ENCODE results near the gene STK36. TPM values are rescaled to one million over a fixed set of nuclear protein-coding genes. Genes with fewer than 3 reads are reported as not detected.
"Not testable (repeated sequence)": the region's sequence is repeated elsewhere in the genome, so short reads cannot be mapped to it uniquely, and the experiment has no call there.

The STK36 gene
- total RNA-seq, 1 donor from 2014 or later, result 5.2 TPM

DNA sequence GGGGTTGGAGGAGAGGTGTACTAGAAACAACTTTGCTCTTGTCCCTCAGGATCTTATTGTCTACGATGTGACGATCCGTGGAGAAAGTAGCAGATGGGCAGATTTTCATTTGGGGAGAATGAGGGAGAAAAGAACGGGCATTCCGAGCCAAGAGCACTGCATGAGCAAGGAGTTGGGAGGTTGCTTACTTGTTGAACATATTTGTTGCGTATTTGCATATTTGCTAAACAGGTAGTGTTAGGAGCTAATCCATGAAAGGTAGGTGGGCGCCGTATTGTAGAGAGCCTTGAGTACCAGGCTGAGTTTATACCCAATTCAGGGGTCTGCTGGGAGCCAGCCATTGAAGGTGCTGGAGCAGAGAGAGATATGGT is 11.9 kb upstream of the STK36 start:
- Histone ChIP-seq H3K9me3 (ENCODE audit: control insufficient read depth in 3 of 3, low read length in 3 of 3) (no peaks in the 10 kb centered on the region), H3K27ac (ENCODE audit: low read depth, low read length) (peak overlapping the region; percentile 81), H3K36me3 (ENCODE audit: control insufficient read depth in 3 of 3, insufficient read depth in 3 of 3, low read length in 3 of 3) (peaks cover 41 to 48% (median 43%) of the 10 kb centered on the region in 3 donors), H3K9ac (ENCODE audit: low read depth in 1 of 3, low read length in 3 of 3) (peak overlapping the region; percentile 87 to 92 (median 91)), H3K4me1 (ENCODE audit: control insufficient read depth in 3 of 3, insufficient read depth in 3 of 3, low read length in 3 of 3) (peaks cover 31 to 51% (median 41%) of the 10 kb centered on the region in 3 donors), H3K4me3 (ENCODE audit: low read length in 3 of 3) (peak overlapping the region; percentile 90 to 93 (median 92)), H3K27me3 (ENCODE audit: control insufficient read depth in 3 of 3, insufficient read depth in 3 of 3, low read length in 3 of 3) (no peaks in the 10 kb centered on the region)

DNA sequence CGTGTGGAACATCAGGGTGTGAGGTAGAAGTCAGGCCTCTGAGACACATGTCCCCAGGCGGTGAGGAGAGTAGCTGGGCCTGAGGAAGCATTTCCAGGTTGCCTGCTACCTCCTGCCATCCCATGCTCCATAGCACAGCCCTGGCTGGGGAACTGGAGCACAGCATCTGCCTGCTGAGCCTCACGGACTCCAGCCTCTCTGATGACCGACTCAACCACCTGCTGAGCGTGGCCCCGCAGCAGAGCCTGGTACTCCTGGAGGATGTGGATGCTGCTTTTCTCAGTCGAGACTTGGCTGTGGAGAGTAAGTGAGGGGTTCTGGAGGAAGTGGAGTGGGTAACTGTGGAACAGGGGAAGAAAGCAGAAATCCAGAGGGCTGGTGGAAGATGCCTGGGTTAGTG is 9.5 kb upstream of the STK36 start:
- H3K9ac ChIP-seq (ENCODE audit: low read depth in 1 of 3, low read length in 3 of 3), result no peak overlapping the region
- H3K4me1 ChIP-seq (ENCODE audit: control insufficient read depth in 3 of 3, insufficient read depth in 3 of 3, low read length in 3 of 3), result peaks cover 20 to 30% (median 20%) of the 10 kb centered on the region in 3 donors
- no peak overlapping the region for H3K4me3 ChIP-seq (ENCODE audit: low read length in 3 of 3)
- H3K36me3 ChIP-seq (ENCODE audit: control insufficient read depth in 3 of 3, insufficient read depth in 3 of 3, low read length in 3 of 3), result peaks cover 50 to 59% (median 54%) of the 10 kb centered on the region in 3 donors
- H3K27me3 ChIP-seq (ENCODE audit: control insufficient read depth in 3 of 3, insufficient read depth in 3 of 3, low read length in 3 of 3), result no peaks in the 10 kb centered on the region
- no peaks in the 10 kb centered on the region for H3K9me3 ChIP-seq (ENCODE audit: control insufficient read depth in 3 of 3, low read length in 3 of 3)
- no peak overlapping the region for H3K27ac ChIP-seq (ENCODE audit: low read depth, low read length)

GRCh38 chr2:218662827-218663226 is 9.1 kb upstream of the STK36 start:
- Histone ChIP-seq H3K4me3 (ENCODE audit: low read length in 3 of 3) (no peak overlapping the region), H3K27ac (ENCODE audit: low read depth, low read length) (no peak overlapping the region), H3K4me1 (ENCODE audit: control insufficient read depth in 3 of 3, insufficient read depth in 3 of 3, low read length in 3 of 3) (peaks cover 17 to 25% (median 20%) of the 10 kb centered on the region in 3 donors), H3K36me3 (ENCODE audit: control insufficient read depth in 3 of 3, insufficient read depth in 3 of 3, low read length in 3 of 3) (peaks cover 54 to 64% (median 58%) of the 10 kb centered on the region in 3 donors), H3K9ac (ENCODE audit: low read depth in 1 of 3, low read length in 3 of 3) (no peak overlapping the region), H3K27me3 (ENCODE audit: control insufficient read depth in 3 of 3, insufficient read depth in 3 of 3, low read length in 3 of 3) (no peaks in the 10 kb centered on the region), H3K9me3 (ENCODE audit: control insufficient read depth in 3 of 3, low read length in 3 of 3) (no peaks in the 10 kb centered on the region)

GRCh38 chr2:218663901-218664300 is 8.0 kb upstream of the STK36 start:
- Histone ChIP-seq H3K27ac (ENCODE audit: low read depth, low read length) (no peak overlapping the region), H3K36me3 (ENCODE audit: control insufficient read depth in 3 of 3, insufficient read depth in 3 of 3, low read length in 3 of 3) (peaks cover 56 to 68% (median 63%) of the 10 kb centered on the region in 3 donors), H3K4me3 (ENCODE audit: low read length in 3 of 3) (no peak overlapping the region), H3K4me1 (ENCODE audit: control insufficient read depth in 3 of 3, insufficient read depth in 3 of 3, low read length in 3 of 3) (peaks cover 10 to 18% (median 11%) of the 10 kb centered on the region in 3 donors), H3K27me3 (ENCODE audit: control insufficient read depth in 3 of 3, insufficient read depth in 3 of 3, low read length in 3 of 3) (no peaks in the 10 kb centered on the region), H3K9me3 (ENCODE audit: control insufficient read depth in 3 of 3, low read length in 3 of 3) (no peaks in the 10 kb centered on the region), H3K9ac (ENCODE audit: low read depth in 1 of 3, low read length in 3 of 3) (no peak overlapping the region)

DNA sequence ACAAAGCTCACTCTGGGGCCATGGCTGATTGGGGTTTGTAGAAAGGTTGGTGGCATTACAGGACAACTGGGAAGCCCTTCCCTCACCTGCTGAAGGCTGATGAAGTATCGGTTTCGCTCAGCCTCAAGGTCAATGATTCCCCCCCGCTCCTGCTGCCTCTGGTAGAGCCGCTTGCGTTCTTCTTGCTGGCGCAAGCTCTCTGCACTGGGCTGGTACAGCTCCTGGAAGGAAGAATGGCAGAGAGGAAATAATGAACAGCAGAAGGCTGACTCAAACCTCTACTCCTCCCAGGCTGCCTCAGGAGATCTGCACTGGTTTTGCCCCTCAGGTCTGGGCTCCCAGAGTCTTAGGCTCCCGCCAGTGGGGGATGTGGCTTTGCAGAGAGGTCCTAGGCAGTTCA is 7.2 kb upstream of the STK36 start:
- no peaks in the 10 kb centered on the region for H3K9me3 ChIP-seq (ENCODE audit: control insufficient read depth in 3 of 3, low read length in 3 of 3)
- peaks cover 7 to 14% (median 11%) of the 10 kb centered on the region in 3 donors for H3K4me1 ChIP-seq (ENCODE audit: control insufficient read depth in 3 of 3, insufficient read depth in 3 of 3, low read length in 3 of 3)
- H3K4me3 ChIP-seq (ENCODE audit: low read length in 3 of 3), result no peak overlapping the region
- no peak overlapping the region for H3K9ac ChIP-seq (ENCODE audit: low read depth in 1 of 3, low read length in 3 of 3)
- H3K27me3 ChIP-seq (ENCODE audit: control insufficient read depth in 3 of 3, insufficient read depth in 3 of 3, low read length in 3 of 3), result no peaks in the 10 kb centered on the region
- H3K36me3 ChIP-seq (ENCODE audit: control insufficient read depth in 3 of 3, insufficient read depth in 3 of 3, low read length in 3 of 3), result peaks cover 55 to 68% (median 63%) of the 10 kb centered on the region in 3 donors
- H3K27ac ChIP-seq (ENCODE audit: low read depth, low read length), result no peak overlapping the region

GRCh38 chr2:218671097-218671653 is 711 bp upstream of the STK36 start:
- Histone ChIP-seq H3K27ac (ENCODE audit: low read depth, low read length) (peak overlapping the region; percentile 82), H3K9ac (ENCODE audit: low read depth in 1 of 3, low read length in 3 of 3) (peak overlapping the region; percentile 88 to 91 (median 89)), H3K4me1 (ENCODE audit: control insufficient read depth in 3 of 3, insufficient read depth in 3 of 3, low read length in 3 of 3) (peaks cover 16 to 22% (median 16%) of the 10 kb centered on the region in 3 donors), H3K36me3 (ENCODE audit: control insufficient read depth in 3 of 3, insufficient read depth in 3 of 3, low read length in 3 of 3) (peaks cover 14 to 27% (median 23%) of the 10 kb centered on the region in 3 donors), H3K27me3 (ENCODE audit: control insufficient read depth in 3 of 3, insufficient read depth in 3 of 3, low read length in 3 of 3) (no peaks in the 10 kb centered on the region), H3K9me3 (ENCODE audit: control insufficient read depth in 3 of 3, low read length in 3 of 3) (no peaks in the 10 kb centered on the region), H3K4me3 (ENCODE audit: low read length in 3 of 3) (peak overlapping the region; percentile 95 to 97 (median 96))

DNA sequence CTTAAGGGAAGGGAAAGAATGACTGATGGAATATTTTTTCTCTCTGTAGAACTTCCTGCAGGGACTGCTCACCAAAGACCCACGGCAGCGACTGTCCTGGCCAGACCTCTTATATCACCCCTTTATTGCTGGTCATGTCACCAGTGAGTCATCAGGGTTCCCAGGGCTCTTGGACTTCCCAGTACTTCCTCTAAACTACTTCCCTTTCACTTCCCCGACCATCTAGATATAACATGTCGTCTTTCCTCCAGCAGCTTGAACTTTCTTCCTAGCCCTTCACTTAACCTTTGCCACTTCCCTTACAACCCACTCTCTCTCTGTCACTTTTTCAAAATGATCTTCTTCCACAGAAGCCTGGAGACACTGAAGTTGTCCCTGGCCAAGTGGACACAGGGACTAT is 7.2 kb downstream of the STK36 start:
- no peak overlapping the region for H3K9ac ChIP-seq (ENCODE audit: low read depth in 1 of 3, low read length in 3 of 3)
- H3K4me3 ChIP-seq (ENCODE audit: low read length in 3 of 3), result no peak overlapping the region
- H3K4me1 ChIP-seq (ENCODE audit: control insufficient read depth in 3 of 3, insufficient read depth in 3 of 3, low read length in 3 of 3), result no peaks in the 10 kb centered on the region
- H3K27me3 ChIP-seq (ENCODE audit: control insufficient read depth in 3 of 3, insufficient read depth in 3 of 3, low read length in 3 of 3), result no peaks in the 10 kb centered on the region
- H3K36me3 ChIP-seq (ENCODE audit: control insufficient read depth in 3 of 3, insufficient read depth in 3 of 3, low read length in 3 of 3), result peaks cover 11 to 26% (median 16%) of the 10 kb centered on the region in 3 donors
- no peaks in the 10 kb centered on the region for H3K9me3 ChIP-seq (ENCODE audit: control insufficient read depth in 3 of 3, low read length in 3 of 3)
- H3K27ac ChIP-seq (ENCODE audit: low read depth, low read length), result no peak overlapping the region

GRCh38 chr2:218680061-218680460 is 8.2 kb downstream of the STK36 start:
- peaks cover 14 to 29% (median 19%) of the 10 kb centered on the region in 3 donors for H3K36me3 ChIP-seq (ENCODE audit: control insufficient read depth in 3 of 3, insufficient read depth in 3 of 3, low read length in 3 of 3)
- H3K27me3 ChIP-seq (ENCODE audit: control insufficient read depth in 3 of 3, insufficient read depth in 3 of 3, low read length in 3 of 3), result no peaks in the 10 kb centered on the region

GRCh38 chr2:218687400-218688060 is 15.6 kb downstream of the STK36 start:
- peaks cover 13 to 25% (median 17%) of the 10 kb centered on the region in 3 donors for H3K36me3 ChIP-seq (ENCODE audit: control insufficient read depth in 3 of 3, insufficient read depth in 3 of 3, low read length in 3 of 3)
- H3K27me3 ChIP-seq (ENCODE audit: control insufficient read depth in 3 of 3, insufficient read depth in 3 of 3, low read length in 3 of 3); H3K27ac ChIP-seq (ENCODE audit: low read depth, low read length); H3K9ac ChIP-seq (ENCODE audit: low read depth in 1 of 3, low read length in 3 of 3); H3K9me3 ChIP-seq (ENCODE audit: control insufficient read depth in 3 of 3, low read length in 3 of 3); H3K4me1 ChIP-seq (ENCODE audit: control insufficient read depth in 3 of 3, insufficient read depth in 3 of 3, low read length in 3 of 3); H3K4me3 ChIP-seq (ENCODE audit: low read length in 3 of 3): not testable (repeated sequence)

More at GRCh38 chr2:218680061-218680460, 8.2 kb downstream of the STK36 start:
- H3K27ac ChIP-seq (ENCODE audit: low read depth, low read length), result no peak overlapping the region
- no peak overlapping the region for H3K4me3 ChIP-seq (ENCODE audit: low read length in 3 of 3)
- H3K4me1 ChIP-seq (ENCODE audit: control insufficient read depth in 3 of 3, insufficient read depth in 3 of 3, low read length in 3 of 3), result no peaks in the 10 kb centered on the region
- H3K9me3 ChIP-seq (ENCODE audit: control insufficient read depth in 3 of 3, low read length in 3 of 3), result no peaks in the 10 kb centered on the region
- no peak overlapping the region for H3K9ac ChIP-seq (ENCODE audit: low read depth in 1 of 3, low read length in 3 of 3)

GRCh38 chr2:218691234-218691633 is 19.3 kb downstream of the STK36 start:
- H3K9me3 ChIP-seq (ENCODE audit: control insufficient read depth in 3 of 3, low read length in 3 of 3), result no peaks in the 10 kb centered on the region
- H3K36me3 ChIP-seq (ENCODE audit: control insufficient read depth in 3 of 3, insufficient read depth in 3 of 3, low read length in 3 of 3), result peaks cover 28 to 38% (median 29%) of the 10 kb centered on the region in 3 donors
- no peak overlapping the region for H3K4me3 ChIP-seq (ENCODE audit: low read length in 3 of 3)
- H3K27me3 ChIP-seq (ENCODE audit: control insufficient read depth in 3 of 3, insufficient read depth in 3 of 3, low read length in 3 of 3), result no peaks in the 10 kb centered on the region
- no peak overlapping the region for H3K27ac ChIP-seq (ENCODE audit: low read depth, low read length)
- no peak overlapping the region for H3K9ac ChIP-seq (ENCODE audit: low read depth in 1 of 3, low read length in 3 of 3)
- peaks cover 2 to 4% (median 3%) of the 10 kb centered on the region in 3 donors for H3K4me1 ChIP-seq (ENCODE audit: control insufficient read depth in 3 of 3, insufficient read depth in 3 of 3, low read length in 3 of 3)
